GM23248 (cell line): ENCODE measurements around the gene MED15.

ENCODE experiments used
- EZH2 ChIP-seq: fragments of 200-600 bp; sonication (generic); IDR thresholded peaks from 2 replicates; pipeline ENCODE4 v1.6.1; 2018; ENCODE audit warnings: antibody characterized with exemption, mild to moderate bottlenecking; ENCODE audit not compliant: insufficient read depth, poor library complexity, severe bottlenecking
- EZH2phosphoT487 ChIP-seq: fragments of 200-600 bp; sonication (generic); IDR thresholded peaks from 2 replicates; pipeline ENCODE4 v1.6.1; 2018; ENCODE audit warnings: antibody characterized with exemption, moderate library complexity, mild to moderate bottlenecking, low read depth; ENCODE audit not compliant: insufficient read depth

GRCh38 chr22:20475115-20475436, 32.3 kb upstream of the MED15 start:
- no peak for TF ChIP-seq EZH2
- TF ChIP-seq EZH2phosphoT487: no peak
